GM19023 (cell line): ENCODE data around the gene JPH4.

ENCODE experiments used
- ATAC-seq: cut with Tn5 transposase; IDR thresholded peaks from one replicate; pipeline ENCODE4 v1.9.1; 2021; ENCODE audit warnings: mild to moderate bottlenecking, moderate library complexity; ENCODE audit not compliant: unreplicated experiment

Gene JPH4

GRCh38 chr14:23565626-23566025 is 13.0 kb downstream of the JPH4 start:
- no peak for ATAC-seq

DNA sequence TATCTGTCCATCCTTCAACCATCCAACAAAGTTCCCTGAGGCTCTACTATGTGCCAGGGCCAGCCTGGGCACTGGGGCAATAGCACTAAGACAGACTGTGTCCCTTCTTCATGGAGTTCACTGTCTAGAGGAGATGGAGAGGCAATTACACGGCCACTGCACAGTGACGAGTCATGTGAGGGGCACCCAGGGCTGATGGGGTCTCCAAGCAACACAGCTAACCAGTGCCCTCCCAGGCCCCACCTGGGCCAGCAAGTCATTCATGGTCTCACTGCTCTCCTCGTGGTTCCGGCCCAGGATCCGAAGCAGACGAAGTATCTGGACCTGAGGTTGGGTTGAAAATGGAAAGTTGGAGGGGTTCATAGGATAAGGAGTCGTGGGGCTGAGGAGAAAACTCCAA is 13.7 kb downstream of the JPH4 start:
- no peak for ATAC-seq

- ATAC-seq, result no peak
Measured at GRCh38 chr14:23564181-23564812, 14.3 kb downstream of the JPH4 start.

- ATAC-seq, result no peak
Measured at GRCh38 chr14:23563473-23564180, 15.0 kb downstream of the JPH4 start.

- no peak for ATAC-seq
Measured at GRCh38 chr14:23562822-23563472, 15.6 kb downstream of the JPH4 start.

- no peak for ATAC-seq
Measured at GRCh38 chr14:23561873-23562821, 16.4 kb downstream of the JPH4 start.

DNA sequence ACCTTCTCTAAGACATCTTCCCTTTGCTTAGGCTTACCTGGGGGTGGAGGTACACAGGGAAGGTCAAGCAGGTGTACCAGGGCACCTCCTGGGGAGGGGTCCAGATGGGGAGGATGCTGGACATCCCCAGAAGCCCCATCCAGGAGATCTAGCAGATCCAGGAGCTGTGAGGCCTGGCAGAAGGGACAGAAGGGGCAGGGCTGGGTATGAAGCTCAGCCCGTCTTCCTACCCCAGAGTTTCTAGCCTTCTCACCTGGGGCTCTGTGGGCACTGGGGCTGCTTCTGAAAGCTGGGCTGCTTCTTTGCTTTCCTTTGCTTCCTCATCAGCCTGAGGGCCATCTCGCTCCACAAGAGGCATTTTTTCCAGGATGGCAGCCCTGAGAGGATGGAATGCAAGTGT is 17.3 kb downstream of the JPH4 start:
- no peak for ATAC-seq

DNA sequence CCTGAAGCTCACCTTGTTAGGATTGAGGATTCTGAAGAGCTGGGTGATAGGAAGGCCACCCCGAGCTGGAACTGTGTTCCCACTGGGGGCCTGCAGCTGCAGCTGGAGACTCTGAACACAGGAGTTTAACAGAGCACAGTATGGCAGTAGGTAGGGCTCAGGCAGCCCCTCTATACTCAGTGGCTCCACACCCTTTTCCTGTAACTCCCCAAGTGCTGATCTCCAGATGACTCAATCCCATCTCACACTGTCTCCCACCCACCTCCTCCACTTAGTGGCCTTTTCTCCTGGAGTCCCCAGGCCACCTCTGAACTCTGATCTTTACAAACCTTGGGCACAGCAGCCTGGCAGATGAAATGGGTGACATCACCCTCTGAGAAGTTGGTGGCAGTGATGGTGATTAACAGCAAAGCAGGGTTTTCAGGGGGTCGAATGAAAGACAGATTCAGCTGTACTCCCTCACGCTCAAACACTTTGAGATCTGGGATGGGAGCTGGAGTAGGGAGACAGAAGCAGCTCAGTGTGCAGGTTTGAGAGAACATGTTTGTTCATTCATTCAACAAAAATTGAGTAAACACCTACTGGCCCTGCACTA is 18.6 kb downstream of the JPH4 start:
- ATAC-seq, result no peak

GRCh38 chr14:23559010-23559925 is 19.3 kb downstream of the JPH4 start:
- ATAC-seq, result no peak

- no peak for ATAC-seq
Measured at GRCh38 chr14:23558346-23559009, 20.1 kb downstream of the JPH4 start.

DNA sequence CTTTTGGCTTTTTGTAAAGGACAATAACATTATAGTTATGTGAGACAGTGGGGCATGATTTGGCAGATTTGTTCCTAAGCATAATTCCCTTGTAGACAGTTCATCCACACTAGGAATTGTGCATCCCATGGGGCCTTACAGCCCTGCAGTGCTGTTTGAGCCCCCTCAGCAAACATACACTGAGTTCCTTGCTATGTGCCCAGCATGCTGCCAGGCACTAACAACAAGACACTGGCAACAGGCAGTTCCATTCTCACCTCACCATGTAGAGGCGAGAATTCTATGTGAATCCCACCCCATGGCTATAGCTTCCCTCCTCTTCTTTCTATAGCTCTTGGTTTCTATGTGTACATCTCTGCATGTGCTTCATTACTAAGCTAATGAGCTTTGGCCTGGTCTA is 20.6 kb downstream of the JPH4 start:
- no peak for ATAC-seq

- no peak for ATAC-seq
Measured at GRCh38 chr14:23557521-23557920, 21.1 kb downstream of the JPH4 start.

DNA sequence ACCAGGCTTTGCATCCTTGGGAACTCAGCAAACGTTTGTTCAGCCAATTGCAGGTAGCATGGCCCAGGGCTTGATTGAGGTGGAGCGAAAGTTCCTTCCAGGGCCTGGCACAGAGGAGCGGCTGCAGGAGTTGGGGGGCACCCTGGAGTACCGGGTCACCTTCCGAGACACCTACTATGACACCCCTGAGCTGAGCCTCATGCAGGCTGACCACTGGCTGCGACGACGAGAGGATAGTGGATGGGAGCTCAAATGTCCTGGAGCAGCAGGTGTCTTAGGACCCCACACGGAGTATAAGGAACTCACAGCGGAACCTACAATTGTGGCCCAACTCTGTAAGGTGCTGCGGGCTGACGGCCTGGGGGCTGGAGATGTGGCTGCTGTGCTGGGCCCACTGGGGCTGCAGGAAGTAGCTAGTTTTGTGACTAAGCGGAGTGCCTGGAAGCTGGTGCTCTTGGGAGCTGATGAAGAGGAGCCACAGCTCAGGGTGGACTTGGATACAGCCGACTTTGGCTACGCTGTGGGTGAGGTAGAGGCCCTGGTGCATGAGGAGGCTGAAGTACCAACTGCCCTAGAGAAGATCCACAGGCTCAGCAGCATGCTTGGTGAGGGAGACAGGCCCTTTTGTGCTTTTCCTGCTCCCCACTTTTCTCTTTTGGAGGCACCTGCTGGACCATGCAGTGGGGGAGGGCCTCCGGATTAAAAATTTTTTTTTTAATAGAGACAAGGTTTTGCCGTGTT is 21.7 kb downstream of the JPH4 start:
- no peak for ATAC-seq

DNA sequence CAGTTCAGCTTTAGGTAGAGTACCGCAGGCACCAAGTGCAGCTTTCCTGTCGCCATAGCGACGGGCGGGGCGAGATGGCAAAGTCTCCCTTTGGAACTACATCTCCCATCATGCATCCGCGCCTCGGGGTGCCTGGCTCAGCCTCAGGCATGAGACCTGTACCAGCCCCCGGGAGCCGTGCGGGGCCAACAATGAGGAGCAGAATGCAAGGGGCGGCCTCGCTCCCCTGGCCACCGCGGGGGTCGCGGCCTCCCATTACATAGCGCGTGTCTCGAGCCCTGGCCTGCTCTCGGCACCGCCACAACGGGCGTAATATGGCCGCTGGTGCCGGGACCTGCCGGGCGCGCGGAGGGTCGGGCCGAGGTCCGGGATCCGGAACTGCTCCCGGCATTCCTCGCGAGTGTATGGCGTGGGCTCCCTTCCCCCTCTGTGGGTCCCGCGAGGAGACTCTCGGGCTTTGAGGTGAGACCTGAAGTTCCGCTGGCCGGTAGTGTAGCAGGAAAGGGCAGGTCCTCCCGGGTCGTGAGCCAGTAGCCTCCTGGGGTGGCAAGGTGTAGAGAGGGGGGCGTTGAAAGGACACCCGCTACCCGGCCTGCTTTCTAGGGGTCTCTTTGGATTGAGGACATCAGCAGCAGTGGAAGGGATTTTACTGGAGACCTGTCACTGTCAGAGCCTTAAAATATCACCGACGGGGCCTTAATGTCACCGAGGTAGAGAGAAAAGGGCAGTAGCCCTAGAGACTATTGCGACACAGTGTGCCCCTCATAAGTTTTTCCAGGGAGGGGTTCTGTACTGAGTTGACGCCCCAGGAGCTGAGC is 22.5 kb downstream of the JPH4 start, which contains the start of gene THTPA:
THTPA (plus strand) TSS at position 390 of the 818 bp plus-strand sequence. CDS start 487 bp downstream, outside the sequence.
- ATAC-seq, result peak; percentile 83

DNA sequence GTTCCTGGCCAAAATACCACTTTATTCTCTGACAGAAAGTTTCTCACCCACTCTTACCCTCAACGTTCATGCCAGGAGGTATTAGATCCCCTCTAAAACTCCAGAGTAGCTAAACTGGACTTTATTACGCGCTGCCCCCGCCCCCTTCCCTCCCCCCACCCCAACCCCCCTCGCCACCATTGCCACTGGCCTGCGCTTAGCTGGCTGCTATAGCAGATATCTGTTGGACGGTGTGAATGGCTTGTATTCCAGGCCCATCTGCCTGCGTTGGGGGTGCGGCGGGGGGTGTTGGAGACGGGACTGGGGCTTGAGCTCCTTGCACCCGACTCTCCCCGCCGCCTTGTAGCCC is 23.1 kb downstream of the JPH4 start:
- no peak for ATAC-seq

DNA sequence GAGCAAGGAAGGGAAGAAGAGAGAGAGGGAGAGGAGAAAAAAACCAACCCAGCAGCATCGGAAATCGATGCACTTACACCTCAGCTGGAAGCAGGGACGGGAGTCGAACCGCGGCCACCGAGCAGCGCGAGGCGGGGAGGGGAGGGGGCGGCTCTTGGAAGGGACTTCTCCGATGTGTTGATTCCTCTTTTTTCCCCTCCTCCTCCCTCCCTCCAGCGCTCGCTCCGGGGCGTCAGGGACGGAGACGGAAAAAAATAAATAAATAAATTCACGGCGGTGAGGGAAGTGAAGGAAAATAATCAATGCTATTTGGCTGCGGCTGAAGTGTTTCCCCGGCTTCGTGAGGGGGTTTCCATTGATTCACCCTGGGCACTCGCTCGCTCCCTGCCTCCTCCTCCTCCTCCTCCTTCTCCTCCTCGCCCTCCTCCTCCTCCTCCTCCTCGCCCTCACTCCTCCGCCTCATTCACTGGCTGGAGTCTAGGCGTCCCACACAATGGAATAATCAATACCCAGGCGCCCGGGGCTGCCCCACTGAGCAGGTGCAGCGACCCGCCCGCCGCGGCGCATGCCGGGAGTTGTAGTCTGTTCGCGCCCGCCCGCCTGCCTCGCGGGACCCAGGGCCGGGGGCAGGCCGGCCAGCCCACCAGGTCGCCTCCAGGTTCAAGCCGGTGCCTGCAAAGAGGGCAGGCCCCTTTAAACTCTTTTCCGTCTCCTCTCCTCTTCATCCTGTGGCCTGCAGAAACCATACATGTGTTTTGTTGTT is 27.1 kb downstream of the JPH4 start, which contains the start of gene ZFHX2:
ZFHX2 (minus strand) TSS at position 500 of the 763 bp plus-strand sequence. CDS start 16,440 bp downstream, outside the sequence.
- peak; percentile 56 for ATAC-seq

- no peak for ATAC-seq
Measured at GRCh38 chr14:23550812-23551265, 27.8 kb downstream of the JPH4 start.
